Right renal pelvis (tissue), 4 donors: Measurements from ENCODE around the gene PER2. TPM values are rescaled to one million over a fixed set of nuclear protein-coding genes. Genes with fewer than 3 reads are reported as not detected.
A peak's percentile ranks its signal among the peaks of the same experiment; 100 is the strongest.

Source experiments
- DNase-seq, 4 donors: peaks; one replicate each; pipeline ENCODE4 v3.0.0-alpha.2; 2013; ENCODE audit warnings: low read depth in 4 of 4, low spot score in 3 of 4, missing footprints in 1 of 4
- polyA plus RNA-seq, 4 donors: library from polyadenylated mRNA; unstranded; fragments of 120-200 nt; gene quantifications; one replicate each; pipeline ENCODE4 v1.2.1, GENCODE V29; 2013; ENCODE audit not compliant: insufficient read length in 4 of 4

The PER2 gene
- polyA plus RNA-seq, 4 donors: 5.0 to 6.1 (median 5.9) TPM

- DNase-seq: no peak
These were observed 17.8 kb downstream of the PER2 start for GRCh38 chr2:238270606-238271005.

GRCh38 chr2:238269741-238270140, 18.7 kb downstream of the PER2 start:
- no peak for DNase-seq

- DNase-seq: no peak
These were observed 20.3 kb downstream of the PER2 start for GRCh38 chr2:238267884-238268680.

GRCh38 chr2:238267341-238267710, 21.1 kb downstream of the PER2 start:
- no peak for DNase-seq

- no peak for DNase-seq
These were observed 22.8 kb downstream of the PER2 start for GRCh38 chr2:238265605-238266004.

- no peak for DNase-seq
These were observed 24.3 kb downstream of the PER2 start for GRCh38 chr2:238264072-238264460.

GRCh38 chr2:238263204-238264071, 25.0 kb downstream of the PER2 start:
- DNase-seq: peak; percentile 78 to 84 (median 83)

- DNase-seq: no peak
These were observed 25.8 kb downstream of the PER2 start for GRCh38 chr2:238262496-238263122.

- no peak for DNase-seq
These were observed 26.6 kb downstream of the PER2 start for GRCh38 chr2:238261718-238262375.

GRCh38 chr2:238260883-238261282, 27.5 kb downstream of the PER2 start:
- no peak for DNase-seq

- DNase-seq: no peak
These were observed 29.1 kb downstream of the PER2 start for GRCh38 chr2:238259061-238260020.

GRCh38 chr2:238257786-238258700, 30.4 kb downstream of the PER2 start:
- no peak for DNase-seq

- peak in 3 of 4 donors; percentile 65 to 73 (median 73) for DNase-seq
These were observed 31.8 kb downstream of the PER2 start for GRCh38 chr2:238256594-238257104.

- DNase-seq: no peak
These were observed 32.3 kb downstream of the PER2 start for GRCh38 chr2:238256111-238256510.

- DNase-seq: no peak
These were observed 32.8 kb downstream of the PER2 start for GRCh38 chr2:238255636-238256035.

- DNase-seq: no peak
These were observed 33.3 kb downstream of the PER2 start for GRCh38 chr2:238255151-238255551.

- DNase-seq: no peak
These were observed 34.2 kb downstream of the PER2 start for GRCh38 chr2:238254095-238254723.
